GM19043 (cell line): ENCODE results near the gene GTPBP6.
"Not testable (repeated sequence)": the region's sequence is repeated elsewhere in the genome, so short reads cannot be mapped to it uniquely, and the experiment has no call there.

ENCODE experiments used
- ATAC-seq: cut with Tn5 transposase; IDR thresholded peaks from one replicate; pipeline ENCODE4 v1.9.1; 2021; ENCODE audit warnings: low read depth; ENCODE audit not compliant: unreplicated experiment

Gene GTPBP6

DNA sequence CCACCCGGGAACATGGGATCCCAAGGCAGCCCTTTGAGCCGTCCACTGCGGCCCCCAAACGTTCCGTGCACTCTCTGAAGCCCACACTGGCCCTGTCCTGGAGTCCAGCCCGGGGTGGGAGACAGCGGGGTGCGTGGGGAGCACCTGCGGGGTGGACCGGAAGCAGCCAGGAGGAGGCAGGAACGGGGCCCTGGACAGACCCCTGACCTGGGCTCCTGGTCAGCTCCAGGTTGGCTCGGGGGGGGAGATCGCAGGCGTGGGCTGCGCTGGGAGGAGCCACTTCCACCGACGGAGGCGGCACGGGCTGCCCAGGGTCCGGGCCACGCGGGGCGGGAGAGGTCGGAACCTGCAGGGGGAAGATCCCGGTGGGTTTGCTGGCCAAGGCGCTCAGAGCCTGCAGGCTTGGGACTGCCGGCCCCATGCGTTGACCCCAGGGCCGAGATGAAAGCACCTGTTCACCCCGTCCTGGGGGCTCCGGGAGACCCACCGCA lies 43.1 kb downstream of the GTPBP6 start:
- no peak for ATAC-seq

DNA sequence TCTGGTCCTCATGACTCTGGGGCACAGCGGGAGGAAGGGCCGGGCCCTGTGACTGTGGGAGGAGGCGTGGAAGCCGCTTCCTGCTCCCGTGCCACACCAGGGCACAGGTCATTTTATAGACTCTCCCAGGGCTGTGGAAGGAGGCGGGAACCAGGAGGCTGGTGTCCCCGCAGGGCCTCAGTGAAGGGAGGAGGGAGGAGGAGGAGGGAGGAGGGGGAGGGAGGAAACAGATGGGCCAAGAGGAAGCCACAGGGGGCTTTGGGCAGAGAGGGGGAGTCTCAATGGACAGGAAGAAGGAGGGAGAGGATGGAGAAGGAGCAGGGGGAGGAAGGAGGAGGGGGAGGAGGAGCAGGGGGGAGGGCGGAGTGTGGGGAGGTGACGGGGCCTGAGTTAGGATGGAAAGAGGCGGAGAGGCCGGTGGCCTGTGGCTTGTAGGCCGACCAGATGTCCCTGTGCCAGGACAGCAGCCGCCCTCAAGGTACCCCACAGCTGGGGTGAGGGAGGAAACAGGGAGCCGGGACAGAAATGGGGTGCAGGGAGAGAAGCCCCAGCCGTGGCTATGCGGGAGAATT lies 43.6 kb downstream of the GTPBP6 start:
- no peak for ATAC-seq

DNA sequence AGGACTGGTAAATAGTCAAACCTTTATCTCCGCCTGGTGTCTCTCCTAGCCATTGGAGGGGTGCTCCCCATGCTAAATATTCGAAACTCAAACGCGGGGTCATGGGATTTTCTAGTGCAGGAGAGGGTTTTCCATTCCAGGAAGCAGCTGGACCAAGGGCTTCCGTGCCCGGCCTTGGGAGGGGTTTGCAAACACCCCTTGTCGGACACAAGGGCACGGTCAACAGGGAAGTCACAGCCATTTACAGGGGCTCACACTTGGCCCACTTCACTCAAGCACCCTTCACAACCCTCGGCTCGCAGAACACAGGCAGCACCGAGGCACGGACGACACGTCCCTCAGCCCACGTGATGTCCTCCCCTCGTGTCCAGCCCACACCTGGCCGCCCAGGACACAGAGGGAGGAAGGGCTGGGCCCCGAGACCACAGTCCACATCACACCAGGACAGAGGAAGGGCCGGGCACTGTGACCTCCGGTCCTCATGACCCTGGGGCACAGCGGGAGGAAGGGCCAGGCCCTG lies 47.7 kb downstream of the GTPBP6 start:
- no peak for ATAC-seq

DNA sequence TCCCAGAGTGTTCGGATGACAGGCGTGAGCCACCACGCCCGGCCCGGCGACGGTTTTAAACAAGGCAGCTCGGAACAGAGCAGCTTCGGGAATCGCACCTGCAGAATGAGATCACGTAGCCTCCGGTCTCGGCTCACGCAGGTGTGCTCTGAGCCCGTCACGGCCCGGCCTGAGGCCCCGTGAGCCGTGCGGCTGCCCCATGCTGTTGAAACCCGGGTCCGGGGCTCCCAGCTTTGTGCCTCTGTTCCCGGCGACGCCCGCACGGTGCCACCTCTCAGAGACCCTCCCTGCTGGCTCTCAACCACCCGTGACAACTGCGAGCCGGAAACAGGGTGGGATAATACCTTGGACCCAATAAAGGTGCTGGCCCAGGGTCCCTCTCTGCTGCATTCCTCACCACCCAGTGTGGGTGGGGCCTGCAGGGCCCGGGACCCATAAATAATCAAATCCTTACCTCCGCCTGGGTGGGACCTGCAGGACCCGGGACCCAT lies 50.8 kb downstream of the GTPBP6 start:
- ATAC-seq = no peak

DNA sequence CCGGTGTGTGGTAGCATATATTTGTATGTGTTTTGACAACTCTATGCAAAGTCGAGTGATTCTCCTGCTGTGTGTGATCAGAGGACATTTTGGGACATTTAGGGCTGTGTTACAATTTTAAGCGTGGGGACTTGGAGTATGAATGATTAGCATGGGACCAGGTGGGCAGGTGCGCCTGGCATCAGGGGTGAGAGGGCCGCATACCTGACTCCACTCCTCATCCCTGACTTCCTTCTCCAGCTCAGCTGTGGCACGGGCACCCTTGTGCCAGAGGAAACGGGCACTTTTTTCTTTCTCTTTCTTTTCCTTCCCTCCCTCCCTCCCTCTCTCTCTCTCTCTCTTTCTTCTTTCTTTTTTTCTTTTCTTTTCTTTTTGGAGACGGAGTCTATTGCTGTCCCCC lies 53.1 kb downstream of the GTPBP6 start:
- no peak for ATAC-seq

DNA sequence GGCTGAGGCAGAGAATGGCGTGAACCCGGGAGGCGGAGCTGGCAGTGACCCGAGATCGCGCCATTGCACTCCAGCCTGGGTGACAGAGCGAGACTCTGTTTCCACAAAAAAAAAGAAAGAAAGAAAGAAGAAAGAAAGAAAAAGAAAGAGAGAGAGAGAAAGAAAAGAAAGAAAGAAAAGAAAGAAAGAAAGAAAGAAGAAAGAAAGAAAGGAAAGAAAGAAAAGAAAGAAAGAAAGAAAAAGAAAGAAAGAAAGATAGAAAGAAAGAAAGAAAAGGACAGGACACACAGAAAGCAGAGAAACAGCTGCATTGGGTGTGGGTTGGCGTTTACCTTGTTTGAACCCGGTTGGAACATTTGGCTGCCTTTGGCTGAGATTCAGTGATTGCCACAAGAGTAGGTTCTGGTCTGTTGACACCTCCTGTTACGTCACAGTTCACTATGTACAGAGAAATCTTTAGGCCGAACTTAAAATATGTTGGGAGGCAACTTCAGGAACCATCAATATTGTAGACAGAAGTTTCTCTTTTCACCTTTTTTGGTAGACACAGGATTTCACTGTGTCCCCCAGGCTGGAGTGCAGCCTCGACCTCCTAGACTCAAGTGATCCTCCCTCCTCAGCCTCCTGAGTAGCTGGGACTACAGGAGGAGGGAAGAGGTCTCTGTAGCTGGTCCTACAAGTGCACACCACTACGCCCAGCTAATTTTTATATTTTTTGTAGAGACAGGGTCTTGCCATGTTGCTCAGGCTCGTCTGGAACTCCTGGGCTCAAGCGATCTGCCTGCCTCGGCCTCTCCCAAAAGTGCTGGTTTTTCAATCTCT lies 53.8 kb downstream of the GTPBP6 start:
- ATAC-seq = no peak

DNA sequence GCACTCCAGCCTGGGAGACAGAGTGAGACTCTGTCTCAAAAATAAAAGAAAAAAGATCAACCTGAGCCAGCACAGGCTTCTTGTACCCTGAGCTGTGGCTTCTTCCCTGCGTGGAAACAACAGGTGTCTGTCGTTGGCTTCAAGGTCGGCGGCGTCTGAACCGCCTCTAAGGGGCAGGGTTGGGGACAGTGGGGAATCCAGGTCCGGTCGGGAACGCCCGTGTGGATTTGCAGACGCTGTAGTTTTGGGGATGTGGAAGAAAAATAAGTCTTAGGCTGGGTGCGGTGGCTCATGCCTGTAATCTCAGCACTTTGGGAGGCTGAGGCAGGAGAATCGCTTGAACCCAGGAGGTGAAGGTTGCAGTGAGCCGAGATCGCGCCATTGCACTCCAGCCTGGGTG lies 54.6 kb downstream of the GTPBP6 start:
- ATAC-seq = not testable (repeated sequence)

DNA sequence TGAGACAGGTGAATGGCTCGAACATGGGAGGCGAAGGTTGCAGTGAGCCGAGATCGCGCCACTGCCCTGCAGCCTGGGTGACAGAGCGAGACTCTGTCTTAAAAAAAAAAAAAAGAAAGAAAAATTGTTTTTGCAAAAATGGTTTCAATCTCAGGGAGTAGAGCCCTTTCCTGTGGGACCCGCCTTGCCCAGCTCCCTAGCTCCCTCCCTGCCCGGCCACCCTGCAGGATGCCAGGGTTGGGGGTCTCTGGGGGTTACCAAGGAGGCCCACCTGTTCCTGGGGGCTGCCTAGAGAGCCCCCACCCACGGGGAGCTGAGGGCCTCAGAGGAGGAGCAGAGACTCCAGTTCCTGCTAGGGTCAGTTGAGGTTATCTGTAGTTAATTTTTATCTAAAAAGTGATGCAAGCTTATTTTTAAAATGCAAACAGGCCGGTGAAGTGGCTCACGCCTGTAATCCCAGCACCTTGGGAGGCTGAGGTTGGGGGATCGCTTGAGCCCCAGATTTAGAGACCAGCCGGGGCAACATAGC lies 56.2 kb downstream of the GTPBP6 start:
- peak; percentile 81 for ATAC-seq

DNA sequence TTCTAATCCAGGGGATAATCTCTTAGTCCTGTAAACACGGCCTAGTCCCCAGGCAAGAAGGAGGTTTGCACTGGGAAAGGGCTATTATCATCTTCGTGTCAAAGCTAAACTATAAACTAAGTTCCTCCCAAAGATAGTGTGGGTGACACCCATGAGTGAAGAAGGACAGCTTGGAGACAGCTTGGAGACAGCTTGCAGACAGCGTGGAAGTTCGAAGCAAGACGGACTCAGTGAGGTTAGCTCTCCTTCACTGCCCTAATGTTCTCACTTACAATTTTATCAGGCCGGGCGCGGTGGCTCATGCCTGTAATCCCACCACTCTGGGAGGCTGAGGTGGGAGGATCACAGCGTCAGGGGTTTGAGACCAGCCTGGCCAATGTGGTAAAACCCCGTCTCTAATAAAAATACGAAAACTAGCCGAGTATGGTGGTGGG lies 56.7 kb downstream of the GTPBP6 start:
- no peak for ATAC-seq

DNA sequence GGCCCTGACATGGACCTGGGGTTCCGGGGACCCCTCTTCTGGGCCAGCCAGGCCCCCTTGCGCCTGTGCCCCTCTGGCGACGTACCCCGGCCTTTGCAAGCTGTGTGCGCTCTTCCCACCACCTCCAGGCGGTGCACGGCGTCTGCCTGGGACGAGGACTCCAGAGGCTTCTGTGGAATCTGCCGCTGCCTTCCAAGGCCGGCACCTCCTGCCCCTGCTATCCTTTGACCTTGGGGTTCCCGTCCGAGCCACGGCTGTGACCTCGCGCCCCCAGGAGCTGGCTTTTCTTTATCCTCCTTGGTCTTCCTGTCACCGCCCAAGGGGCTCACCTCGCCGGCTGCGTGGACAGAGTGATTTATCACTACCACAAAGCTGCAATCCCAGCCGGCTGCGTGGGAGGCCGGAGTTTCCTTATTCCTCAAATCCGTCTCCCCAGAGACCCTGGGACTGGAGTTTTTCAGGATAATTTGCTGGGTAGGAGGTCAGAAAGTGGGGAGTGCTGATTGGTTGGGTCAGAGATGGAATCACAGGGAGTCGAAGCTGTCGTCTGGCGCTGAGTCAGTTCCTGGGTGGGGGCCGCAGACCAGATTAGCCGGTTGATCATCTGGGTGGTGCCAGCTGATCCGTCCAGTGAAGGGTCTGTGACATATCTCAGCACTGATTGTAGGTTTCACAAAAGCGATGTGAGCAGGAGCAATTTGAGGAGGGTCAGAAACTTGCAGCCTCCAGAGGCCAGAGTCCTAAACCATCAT lies 57.3 kb downstream of the GTPBP6 start:
- ATAC-seq = no peak

DNA sequence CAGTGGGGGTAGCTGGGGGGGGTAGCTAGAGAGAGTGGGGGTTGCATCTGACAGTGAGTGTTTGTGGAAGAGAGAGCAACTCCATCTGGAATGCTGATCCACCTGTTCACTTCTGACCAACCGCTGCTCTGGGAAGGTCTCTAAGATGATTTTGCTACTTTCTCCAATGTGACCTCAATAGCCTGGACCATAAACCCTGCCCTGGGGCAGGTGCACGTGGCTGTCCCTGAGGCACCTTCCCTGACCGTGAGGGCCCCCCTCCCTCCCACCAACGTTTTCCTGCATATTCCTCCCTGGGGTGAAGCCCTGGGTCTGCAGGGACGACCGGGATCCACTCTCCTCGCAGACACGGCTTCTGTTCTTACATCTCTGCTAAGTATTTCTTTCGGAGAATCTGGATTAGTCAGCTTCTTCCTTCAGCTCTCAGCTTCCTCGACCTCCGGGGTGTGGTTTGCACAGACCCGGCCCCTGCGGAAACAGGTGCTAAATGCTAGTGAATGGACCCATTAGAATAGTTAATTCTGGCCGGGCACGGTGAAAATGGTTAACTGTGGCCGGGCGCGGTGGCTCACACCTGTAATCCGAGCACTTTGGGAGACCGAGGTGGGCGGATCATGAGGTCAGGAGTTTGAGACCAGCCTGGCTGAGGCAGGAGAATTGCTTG lies 58.8 kb downstream of the GTPBP6 start:
- ATAC-seq = no peak

DNA sequence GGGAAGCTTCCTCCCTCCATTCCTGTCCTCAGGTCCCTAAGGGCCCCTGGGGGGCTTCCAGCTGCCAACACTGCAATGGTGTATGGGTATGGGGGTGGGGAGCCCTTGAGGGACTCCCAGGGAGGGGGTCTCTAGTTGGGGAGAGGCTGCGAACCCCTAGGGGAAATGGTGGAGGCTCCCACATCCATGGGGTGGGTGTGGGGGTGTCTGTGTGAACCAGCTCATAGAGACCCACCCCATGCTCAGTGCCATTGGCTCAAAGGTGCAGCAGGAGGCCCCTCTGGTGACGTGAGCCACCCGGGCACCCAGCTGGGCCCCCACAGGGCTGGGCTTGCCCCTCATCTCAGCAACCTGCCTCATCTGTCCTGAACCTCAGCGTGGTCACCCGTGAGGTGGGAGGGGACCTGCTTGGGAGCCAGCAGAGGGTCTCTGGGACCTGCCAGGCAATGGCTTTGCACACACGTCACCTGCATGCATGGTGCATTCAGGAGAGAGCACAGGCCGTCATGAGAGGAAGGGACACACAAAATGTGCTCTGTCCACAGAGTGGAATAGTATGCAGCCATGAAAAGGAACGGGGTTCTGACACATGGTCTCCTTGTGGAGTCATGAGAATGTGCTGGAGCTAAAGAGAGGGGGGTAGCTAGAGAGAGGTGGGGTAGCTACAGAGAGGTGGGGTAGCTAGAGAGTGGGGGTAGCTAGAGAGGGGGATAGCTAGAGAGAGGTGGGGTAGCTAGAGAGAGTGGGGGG lies 60.1 kb downstream of the GTPBP6 start:
- ATAC-seq = no peak

DNA sequence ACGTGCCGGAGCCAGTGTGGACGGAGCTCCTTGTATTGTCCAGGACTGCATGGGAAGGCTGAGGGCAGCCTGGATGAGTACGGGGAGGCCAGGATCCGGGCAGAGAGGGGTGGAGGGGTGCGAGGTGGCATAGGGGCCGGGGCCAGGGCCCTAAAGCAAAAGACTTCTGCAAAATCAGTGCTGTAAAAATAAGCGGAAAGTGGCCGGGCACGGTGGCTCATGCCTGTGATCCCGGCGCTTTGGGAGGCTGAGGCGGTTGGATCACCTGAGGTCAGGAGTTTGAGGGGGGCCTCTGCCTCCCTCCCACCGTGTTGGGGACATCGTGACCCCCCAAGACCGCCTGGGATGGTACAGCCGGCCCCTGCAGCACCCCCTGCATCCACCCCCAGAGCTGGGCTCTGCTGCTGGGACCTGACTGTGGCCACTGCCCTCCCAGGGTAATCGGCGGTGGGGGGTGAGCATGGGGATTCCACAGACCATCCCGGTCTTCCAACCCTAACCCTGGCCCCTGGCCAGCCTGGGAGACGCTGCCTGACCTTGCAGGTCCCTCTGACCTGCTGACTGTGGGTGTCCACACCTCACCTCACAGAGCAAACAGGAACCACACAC lies 60.8 kb downstream of the GTPBP6 start:
- ATAC-seq = no peak

DNA sequence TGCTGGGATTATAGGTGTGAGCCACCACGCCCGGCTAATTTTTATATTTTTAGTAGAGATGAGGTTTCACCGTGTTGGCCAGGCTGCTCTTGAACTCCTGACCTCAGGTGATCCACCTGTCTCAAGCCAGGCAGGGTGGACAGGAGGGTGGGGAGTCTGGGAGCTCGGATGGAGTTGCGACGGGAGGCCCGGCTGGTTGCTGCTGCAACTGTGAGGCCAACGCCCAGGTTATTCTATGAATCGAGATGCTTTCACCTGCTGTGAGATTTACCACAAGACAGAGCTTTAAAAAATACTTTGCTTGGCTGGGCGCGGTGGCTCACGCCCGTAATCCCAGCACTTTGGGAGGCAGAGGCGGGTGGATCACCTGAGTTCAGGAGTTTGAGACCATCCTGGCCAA lies 61.5 kb downstream of the GTPBP6 start:
- not testable (repeated sequence) for ATAC-seq

DNA sequence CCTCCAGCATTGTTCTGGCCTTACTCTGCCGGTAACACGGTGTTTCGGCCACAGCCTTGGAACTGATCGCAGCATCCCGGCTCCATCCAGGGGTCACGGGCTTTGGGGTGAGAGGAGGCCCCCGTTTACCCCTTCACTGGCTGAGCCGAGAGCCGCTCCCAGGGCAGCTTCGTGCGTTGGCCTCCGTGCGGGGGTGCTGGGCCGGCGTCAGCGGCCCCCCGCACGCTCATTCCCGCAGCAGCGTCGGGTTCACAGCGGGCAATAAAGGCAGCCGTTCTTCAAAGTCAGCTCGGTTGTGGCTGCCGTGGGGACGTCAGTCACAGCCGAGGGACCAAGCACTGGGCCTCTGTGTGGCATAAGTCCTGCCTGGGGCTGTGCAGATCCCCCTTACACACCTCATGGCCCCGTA lies 62.7 kb downstream of the GTPBP6 start:
- ATAC-seq = no peak
